Measurements from ENCODE around the gene CNTLN. TPM values are rescaled to one million over a fixed set of nuclear protein-coding genes. Genes with fewer than 3 reads are reported as not detected.

Gene CNTLN
- total and polyA plus RNA-seq, 2 donors (not counting 1 experiment from before 2014, with no cell fraction given), result 9.1 to 13.0 TPM

GRCh38 chr9:17403539-17403938, 268.7 kb downstream of the CNTLN start:
- H4K20me1 ChIP-seq (ENCODE audit: control insufficient read depth, extremely low read depth, insufficient read depth, low read length), result no peaks in the 10 kb centered on the region
- H3K27me3 ChIP-seq (ENCODE audit: control insufficient read depth, insufficient read depth, low read length), result no peaks in the 10 kb centered on the region
- no peak overlapping the region for H3K4me2 ChIP-seq (ENCODE audit: extremely low read depth, insufficient read depth, low read length)
- H3K4me3 ChIP-seq (replicated peaks in 1 of 4; ENCODE audit: control extremely low read depth in 1 of 4, insufficient read depth in 1 of 4, low read depth in 3 of 4, low read length in 4 of 4), result no peak overlapping the region
- TF ChIP-seq CTCF (conservative IDR thresholded peaks at IDR 0.05 in 1 of 2, IDR thresholded peaks at IDR 0.05 in 1 of 2; ENCODE audit: low read depth in 1 of 2, low read length in 2 of 2) (no peak), EZH2 (IDR thresholded peaks at IDR 0.05; ENCODE audit: low read length, missing control alignments) (no peak)
- H3K9ac ChIP-seq (ENCODE audit: insufficient read depth, low read length), result no peak overlapping the region
- no peak for DNase-seq (ENCODE audit: low read depth in 2 of 2)
- H3K36me3 ChIP-seq (ENCODE audit: control insufficient read depth, insufficient read depth, low read length), result no peaks in the 10 kb centered on the region
- no peak overlapping the region for H3K27ac ChIP-seq (ENCODE audit: insufficient read depth, low read length)
- no peaks in the 10 kb centered on the region for H3K9me3 ChIP-seq (ENCODE audit: control insufficient read depth, insufficient read depth, low read depth, low read length)
- H3K79me2 ChIP-seq (ENCODE audit: control insufficient read depth, insufficient read depth, low read length), result no peaks in the 10 kb centered on the region
- no peak overlapping the region for H2AFZ ChIP-seq (ENCODE audit: low read length)
- no peaks in the 10 kb centered on the region for H3K4me1 ChIP-seq (ENCODE audit: control insufficient read depth, extremely low read depth, insufficient read depth, low read length)

GRCh38 chr9:17414986-17415385, 280.1 kb downstream of the CNTLN start:
- Histone ChIP-seq H4K20me1 (ENCODE audit: control insufficient read depth, extremely low read depth, insufficient read depth, low read length) (no peaks in the 10 kb centered on the region), H2AFZ (ENCODE audit: low read length) (no peak overlapping the region), H3K9me3 (ENCODE audit: control insufficient read depth, insufficient read depth, low read depth, low read length) (no peaks in the 10 kb centered on the region), H3K4me1 (ENCODE audit: control insufficient read depth, extremely low read depth, insufficient read depth, low read length) (no peaks in the 10 kb centered on the region), H3K4me3 (replicated peaks in 1 of 4; ENCODE audit: control extremely low read depth in 1 of 4, insufficient read depth in 1 of 4, low read depth in 3 of 4, low read length in 4 of 4) (no peak overlapping the region), H3K27ac (ENCODE audit: insufficient read depth, low read length) (no peak overlapping the region), H3K4me2 (ENCODE audit: extremely low read depth, insufficient read depth, low read length) (no peak overlapping the region), H3K9ac (ENCODE audit: insufficient read depth, low read length) (no peak overlapping the region), H3K27me3 (ENCODE audit: control insufficient read depth, insufficient read depth, low read length) (no peaks in the 10 kb centered on the region), H3K36me3 (ENCODE audit: control insufficient read depth, insufficient read depth, low read length) (peaks cover 3% of the 10 kb centered on the region), H3K79me2 (ENCODE audit: control insufficient read depth, insufficient read depth, low read length) (no peaks in the 10 kb centered on the region)
- DNase-seq (ENCODE audit: low read depth in 2 of 2), result no peak
- no peak for TF ChIP-seq CTCF (conservative IDR thresholded peaks at IDR 0.05 in 1 of 2, IDR thresholded peaks at IDR 0.05 in 1 of 2; ENCODE audit: low read depth in 1 of 2, low read length in 2 of 2)
- no peak for TF ChIP-seq EZH2 (IDR thresholded peaks at IDR 0.05; ENCODE audit: low read length, missing control alignments)

- Histone ChIP-seq H4K20me1 (ENCODE audit: control insufficient read depth, extremely low read depth, insufficient read depth, low read length) (no peaks in the 10 kb centered on the region), H3K27ac (ENCODE audit: insufficient read depth, low read length) (no peak overlapping the region), H3K9me3 (ENCODE audit: control insufficient read depth, insufficient read depth, low read depth, low read length) (no peaks in the 10 kb centered on the region), H2AFZ (ENCODE audit: low read length) (no peak overlapping the region), H3K4me2 (ENCODE audit: extremely low read depth, insufficient read depth, low read length) (no peak overlapping the region), H3K4me3 (replicated peaks in 1 of 4; ENCODE audit: control extremely low read depth in 1 of 4, insufficient read depth in 1 of 4, low read depth in 3 of 4, low read length in 4 of 4) (no peak overlapping the region), H3K36me3 (ENCODE audit: control insufficient read depth, insufficient read depth, low read length) (no peaks in the 10 kb centered on the region), H3K4me1 (ENCODE audit: control insufficient read depth, extremely low read depth, insufficient read depth, low read length) (no peaks in the 10 kb centered on the region), H3K9ac (ENCODE audit: insufficient read depth, low read length) (no peak overlapping the region), H3K27me3 (ENCODE audit: control insufficient read depth, insufficient read depth, low read length) (no peaks in the 10 kb centered on the region), H3K79me2 (ENCODE audit: control insufficient read depth, insufficient read depth, low read length) (no peaks in the 10 kb centered on the region)
- DNase-seq (ENCODE audit: low read depth in 2 of 2), result peak in 1 of 2 donors; percentile 9
- TF ChIP-seq CTCF (conservative IDR thresholded peaks at IDR 0.05 in 1 of 2, IDR thresholded peaks at IDR 0.05 in 1 of 2; ENCODE audit: low read depth in 1 of 2, low read length in 2 of 2) (no peak), EZH2 (IDR thresholded peaks at IDR 0.05; ENCODE audit: low read length, missing control alignments) (no peak)
These were observed 288.3 kb downstream of the CNTLN start for GRCh38 chr9:17422994-17423680.
